Placental pericyte (primary cell): ENCODE data around the gene MMP7. TPM values are rescaled to one million over a fixed set of nuclear protein-coding genes. Genes with fewer than 3 reads are reported as not detected.

Experiments used
- total RNA-seq: library from RNA; depleted of rRNA; stranded (reverse); fragments of >200 nt; gene quantifications from 2 replicates; pipeline ENCODE4 v1.2.3, GENCODE V29; 2012

MMP7 gene
- total RNA-seq: 1.1 TPM in 1 of 2 replicates, not detected in the other

GRCh38 chr11:102530558-102530957 lies at the start of gene MMP7:
MMP7 (minus strand) TSS chr11:102530747; CDS start chr11:102530700, 47 bp downstream.

Other genes starting within 250 kb of the MMP7 start
- 2.4 and 4.4 TPM in 2 replicates for gene BIRC3, start 213.3 kb downstream of the MMP7 start, total RNA-seq
- gene BIRC2, start 183.5 kb downstream of the MMP7 start, total RNA-seq: 40.9 and 94.8 TPM in 2 replicates
- 73.7 and 80.0 TPM in 2 replicates for gene TMEM123, start 78.0 kb downstream of the MMP7 start, total RNA-seq
- not detected in 2 replicates for gene MMP20, start 94.6 kb upstream of the MMP7 start, total RNA-seq
- not detected in 2 replicates for gene MMP27, start 175.0 kb upstream of the MMP7 start, total RNA-seq
- 0.14 TPM in 1 of 2 replicates, not detected in the other for gene MMP8, start 194.2 kb upstream of the MMP7 start, total RNA-seq
- 0.22 and 22.3 TPM in 2 replicates for gene MMP10, start 249.9 kb upstream of the MMP7 start, total RNA-seq